ENCODE measurements around the gene PPP2R2C.

- TF ChIP-seq POLR2AphosphoS5 (IDR thresholded peaks at IDR 0.05; ENCODE audit: low read depth, low read length) (no peak), TAF1 (IDR thresholded peaks at IDR 0.05; ENCODE audit: low read depth, low read length) (no peak), POLR2A (IDR thresholded peaks at IDR 0.05; ENCODE audit: low read depth, low read length) (no peak)
Observed at GRCh38 chr4:6388713-6389112, 83.7 kb downstream of the PPP2R2C start.
